HCT116 (cell line): Measurements from ENCODE around the gene LRRC4C.

ENCODE experiments used
- EZH2 ChIP-seq: fragments of 200-600 bp; sonication (generic); IDR thresholded peaks from 2 replicates; pipeline ENCODE4 v1.6.1; 2017; ENCODE audit warnings: antibody characterized with exemption, mixed run types
- EZH2phosphoT487 ChIP-seq: fragments of 200-600 bp; IDR thresholded peaks from 2 replicates; pipeline ENCODE4 v1.6.1; 2018; ENCODE audit warnings: antibody characterized with exemption, borderline replicate concordance
- POLR2A ChIP-seq: IDR thresholded peaks from 2 replicates; pipeline ENCODE4 v1.7.0; 2011; ENCODE audit warnings: borderline replicate concordance; ENCODE audit not compliant: insufficient read depth, insufficient read length; ENCODE audit errors: extremely low read depth
- POLR2AphosphoS5 ChIP-seq: IDR thresholded peaks from 2 replicates; pipeline ENCODE4 v1.6.1; 2011; ENCODE audit warnings: mild to moderate bottlenecking, low read depth, low read length, moderate library complexity
- RAD21 ChIP-seq: IDR thresholded peaks from 2 replicates; pipeline ENCODE4 v1.6.1; 2012; ENCODE audit warnings: low read depth, mild to moderate bottlenecking
- REST ChIP-seq: IDR thresholded peaks from 2 replicates; pipeline ENCODE4 v1.6.1; 2012; ENCODE audit warnings: low read depth
- SIN3A ChIP-seq: IDR thresholded peaks from 2 replicates; pipeline ENCODE4 v1.6.1; 2012; ENCODE audit warnings: low read depth
- TF ChIP-seq, protein P1 (sequence below), 3 experiments: fragments of 200-600 bp in 1 of 3; sonication (generic) in 1 of 3; IDR thresholded peaks in 2 of 3; conservative IDR thresholded peaks in 1 of 3; 2 replicates each; pipeline ENCODE4 v1.5.1; 2012 to 2017; ENCODE audit warnings: low read depth in 2 of 3, low read length in 2 of 3, antibody characterized with exemption in 1 of 3, borderline replicate concordance in 1 of 3, control low read depth in 1 of 3, mild to moderate bottlenecking in 1 of 3, mixed read lengths in 1 of 3, mixed run types in 1 of 3, moderate library complexity in 1 of 3; ENCODE audit not compliant: insufficient read depth in 1 of 3

DNA sequence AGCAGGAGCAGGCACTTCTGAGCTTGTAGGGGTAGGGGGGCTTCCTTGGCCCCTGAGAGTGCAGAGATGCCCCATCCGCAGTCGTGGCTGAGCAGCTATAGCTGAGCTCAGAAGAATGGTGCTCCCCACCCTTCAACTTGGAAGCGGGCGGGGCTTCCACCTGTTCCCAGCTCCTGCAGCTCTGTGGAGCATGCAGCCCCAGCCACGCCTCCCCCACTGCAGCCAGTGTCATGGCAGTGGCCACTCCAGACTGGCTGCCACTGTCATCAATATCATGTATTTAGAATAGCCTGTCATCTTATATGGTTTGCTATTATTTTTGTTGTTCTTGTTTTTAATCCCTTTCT lies 213.1 kb downstream of the LRRC4C start:
- TF ChIP-seq, protein P1, sequence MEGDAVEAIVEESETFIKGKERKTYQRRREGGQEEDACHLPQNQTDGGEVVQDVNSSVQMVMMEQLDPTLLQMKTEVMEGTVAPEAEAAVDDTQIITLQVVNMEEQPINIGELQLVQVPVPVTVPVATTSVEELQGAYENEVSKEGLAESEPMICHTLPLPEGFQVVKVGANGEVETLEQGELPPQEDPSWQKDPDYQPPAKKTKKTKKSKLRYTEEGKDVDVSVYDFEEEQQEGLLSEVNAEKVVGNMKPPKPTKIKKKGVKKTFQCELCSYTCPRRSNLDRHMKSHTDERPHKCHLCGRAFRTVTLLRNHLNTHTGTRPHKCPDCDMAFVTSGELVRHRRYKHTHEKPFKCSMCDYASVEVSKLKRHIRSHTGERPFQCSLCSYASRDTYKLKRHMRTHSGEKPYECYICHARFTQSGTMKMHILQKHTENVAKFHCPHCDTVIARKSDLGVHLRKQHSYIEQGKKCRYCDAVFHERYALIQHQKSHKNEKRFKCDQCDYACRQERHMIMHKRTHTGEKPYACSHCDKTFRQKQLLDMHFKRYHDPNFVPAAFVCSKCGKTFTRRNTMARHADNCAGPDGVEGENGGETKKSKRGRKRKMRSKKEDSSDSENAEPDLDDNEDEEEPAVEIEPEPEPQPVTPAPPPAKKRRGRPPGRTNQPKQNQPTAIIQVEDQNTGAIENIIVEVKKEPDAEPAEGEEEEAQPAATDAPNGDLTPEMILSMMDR (IDR thresholded peaks at IDR 0.05 in 2 of 3, conservative IDR thresholded peaks at IDR 0.05 in 1 of 3; ENCODE audit: borderline replicate concordance in 1 of 3, insufficient read depth in 1 of 3, low read depth in 2 of 3, low read length in 2 of 3) = no peak
- TF ChIP-seq EZH2 (no peak), POLR2AphosphoS5 (no peak), REST (no peak), EZH2phosphoT487 (no peak), SIN3A (no peak), POLR2A (no peak), RAD21 (no peak)
